H4 (cell line): ENCODE data around the gene NGB. TPM values are rescaled to one million over a fixed set of nuclear protein-coding genes. Genes with fewer than 3 reads are reported as not detected.

Source experiments
- DNase-seq: peaks from one replicate; pipeline ENCODE4 v3.0.0-alpha.2; 2015; ENCODE audit warnings: low spot score
- total RNA-seq: library from RNA; depleted of rRNA; stranded (reverse); fragments of >200 nt; shearing (Covaris generic); gene quantifications from 2 replicates; pipeline ENCODE4 v1.2.3, GENCODE V29; 2014

NGB gene
- total RNA-seq, 1 experiment from 2014 or later: not detected

GRCh38 chr14:77265187-77265515 lies 5.9 kb downstream of the NGB start:
- no peak for DNase-seq

GRCh38 chr14:77264466-77265186 lies 6.4 kb downstream of the NGB start:
- no peak for DNase-seq

DNA sequence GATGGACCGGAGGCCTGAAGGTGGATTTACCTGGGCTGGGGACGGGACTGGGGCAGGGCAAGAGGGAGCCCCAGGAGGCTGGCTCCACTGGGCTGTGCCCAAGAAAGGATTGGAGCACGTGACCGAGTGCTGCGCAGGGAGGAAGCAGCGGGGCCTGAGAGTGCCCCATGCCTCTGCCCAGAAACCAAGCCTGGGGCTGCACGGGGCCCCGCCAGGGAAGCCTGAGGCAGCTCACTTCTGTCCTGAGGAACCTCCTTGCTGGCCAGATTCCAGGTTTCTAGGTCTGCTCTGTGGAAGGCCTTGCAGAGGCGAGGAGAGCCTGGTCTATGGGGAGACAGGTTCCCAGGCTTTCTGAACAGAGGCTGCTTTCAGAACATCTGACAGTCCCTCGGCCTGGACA lies 10.4 kb downstream of the NGB start:
- no peak for DNase-seq

DNA sequence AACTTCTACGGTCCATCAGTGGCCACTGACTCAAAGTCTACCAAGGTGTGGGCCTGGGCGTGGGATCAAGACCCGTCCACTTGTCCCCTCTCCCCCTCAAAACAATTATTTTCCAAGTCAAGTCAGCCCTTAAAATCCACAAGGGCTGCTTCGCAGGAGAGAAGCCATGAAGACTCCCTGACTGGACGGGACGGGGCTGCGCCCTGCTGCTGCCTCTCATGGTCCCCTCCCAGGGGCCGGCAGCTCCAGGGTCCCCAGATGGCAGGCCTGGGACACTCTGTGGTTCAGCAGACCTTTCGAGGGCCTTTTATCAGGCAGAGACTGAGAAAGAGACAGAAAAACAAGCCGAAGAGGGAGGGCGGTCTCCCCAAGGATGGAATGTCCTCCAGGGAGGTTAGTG lies 10.8 kb downstream of the NGB start:
- DNase-seq: no peak

DNA sequence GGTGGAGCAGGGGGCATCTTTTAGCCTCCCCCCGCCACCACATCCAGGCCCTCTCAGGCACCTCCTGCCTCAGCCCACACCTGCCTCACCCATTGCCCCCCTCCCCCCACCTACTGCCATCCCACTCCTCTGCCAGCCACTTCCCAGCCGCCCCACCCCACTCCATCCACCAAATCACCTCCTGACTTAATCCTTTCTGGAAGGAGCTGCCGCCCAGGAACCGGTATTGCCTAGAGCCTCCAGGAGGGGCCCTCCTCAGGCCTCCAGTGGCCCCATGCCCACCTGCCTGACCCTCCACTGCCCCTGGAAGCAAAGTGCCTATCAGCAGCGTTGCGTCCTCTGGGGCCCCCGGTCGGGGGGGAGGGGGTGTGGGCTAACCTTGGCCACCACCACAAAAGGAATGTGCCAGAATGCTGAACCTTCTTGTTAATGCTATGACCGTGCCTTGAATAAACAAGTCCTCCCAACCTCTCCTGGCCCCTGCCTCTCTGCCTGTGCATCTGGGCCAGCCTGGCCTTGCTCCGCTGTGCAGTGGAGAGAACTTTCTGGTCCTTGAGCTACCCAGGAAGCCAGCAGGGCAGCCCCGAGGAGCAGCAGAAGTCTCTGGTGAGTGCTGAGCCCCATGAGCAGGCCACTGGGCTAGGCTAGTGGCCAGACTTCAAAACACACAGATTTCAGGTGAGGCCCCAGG lies 11.8 kb downstream of the NGB start:
- no peak for DNase-seq

DNA sequence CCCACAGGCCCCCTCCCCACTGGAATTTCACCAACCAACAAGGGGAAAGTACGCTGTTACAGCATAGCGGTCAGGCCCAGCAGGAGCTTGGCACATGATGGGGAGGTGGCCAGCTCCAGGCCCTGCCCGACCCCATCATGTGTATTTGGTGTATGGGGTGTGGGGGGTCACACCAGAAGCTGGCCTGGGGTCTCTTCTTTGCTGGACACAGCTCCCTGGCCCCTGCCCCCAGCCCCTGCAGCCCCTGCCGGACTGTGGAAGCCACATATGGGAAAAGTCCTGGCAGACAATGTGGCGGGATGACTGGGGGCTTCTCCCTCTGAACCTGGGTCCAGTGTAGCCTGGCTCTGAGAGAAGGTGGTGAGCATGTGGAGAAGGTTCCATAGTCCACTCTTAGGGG lies 12.4 kb downstream of the NGB start:
- DNase-seq: no peak

GRCh38 chr14:77257700-77258099 lies 13.3 kb downstream of the NGB start:
- DNase-seq: no peak

DNA sequence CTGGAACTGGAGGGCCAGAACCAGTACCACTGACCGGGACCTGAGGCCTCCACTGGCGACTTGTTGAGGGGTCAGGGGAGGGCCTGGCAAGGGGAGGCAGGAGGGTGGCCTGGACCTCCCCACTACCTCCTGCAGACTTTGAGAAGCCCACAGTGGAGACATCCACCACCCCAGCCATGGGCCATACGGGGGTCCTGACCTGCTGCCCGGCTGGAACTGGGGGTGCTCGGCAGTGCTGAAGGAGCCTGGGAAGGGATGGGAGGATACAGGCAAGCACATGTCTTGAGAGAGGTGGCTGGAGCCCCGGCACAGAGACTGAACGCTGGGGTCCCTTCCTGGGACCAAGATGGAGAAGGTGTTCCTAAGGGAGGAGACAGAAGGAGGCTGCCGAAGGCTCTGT lies 14.3 kb downstream of the NGB start:
- DNase-seq: no peak

DNA sequence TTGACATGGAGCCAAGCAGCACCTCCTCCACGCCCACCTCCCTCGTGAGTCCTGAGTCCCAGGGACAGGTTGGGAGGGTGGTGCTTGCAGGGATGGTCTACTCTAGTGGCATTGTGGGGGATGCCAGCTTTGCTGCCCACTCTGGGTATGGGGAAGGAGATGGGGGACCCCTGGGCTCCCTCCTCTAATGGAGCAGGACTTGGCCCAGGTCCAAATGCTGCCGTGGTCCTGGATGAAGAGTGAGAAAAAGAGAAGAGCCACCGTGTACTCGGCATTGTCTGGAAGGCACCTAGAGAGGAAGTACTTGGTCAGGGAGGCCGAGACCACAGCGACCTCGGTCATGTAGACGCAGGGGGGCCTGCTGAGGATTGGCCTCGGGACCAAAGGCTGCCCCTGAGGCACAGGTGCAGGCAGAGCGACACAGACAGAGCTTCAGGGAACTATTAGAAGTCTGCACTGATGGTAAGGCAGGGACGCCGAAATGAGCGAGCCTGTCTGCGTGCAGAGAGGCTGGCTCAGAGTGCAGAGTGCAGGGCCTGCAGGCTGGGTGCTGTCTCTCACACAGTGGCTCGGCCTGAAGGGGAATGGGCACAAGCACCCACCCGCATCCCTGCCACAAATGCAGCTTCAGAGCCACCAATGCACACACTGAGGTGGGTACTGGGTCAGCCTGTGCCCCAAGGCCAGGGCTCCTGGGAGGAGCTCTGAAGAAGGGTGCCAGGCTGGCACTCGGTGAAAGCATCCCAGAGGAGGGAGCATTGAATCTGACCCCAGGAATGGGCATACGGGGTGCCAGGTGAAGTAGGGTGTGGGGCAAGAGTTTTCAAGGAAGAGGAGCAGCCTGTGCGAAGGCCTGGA lies 17.4 kb downstream of the NGB start:
- no peak for DNase-seq

GRCh38 chr14:77251870-77252269 lies 19.1 kb downstream of the NGB start:
- DNase-seq: no peak

DNA sequence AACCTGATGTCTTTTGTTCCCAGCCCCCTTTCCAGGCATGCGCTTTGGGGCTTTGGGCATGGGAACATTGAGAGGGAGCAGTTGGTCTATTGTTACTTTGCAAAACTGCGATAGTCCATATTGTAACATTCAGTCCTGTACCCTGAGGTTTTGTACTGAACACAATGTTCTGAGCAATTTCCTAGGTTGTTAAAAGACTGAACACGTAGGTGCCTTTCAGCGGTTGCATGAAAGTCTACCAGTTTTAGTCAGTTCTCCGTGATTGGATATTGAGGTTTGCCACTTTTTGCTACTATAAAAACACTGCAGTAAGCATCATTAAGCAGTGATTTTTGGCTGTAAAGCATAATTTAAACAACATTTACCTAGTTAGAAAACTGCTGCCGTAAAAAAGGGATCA lies 20.1 kb downstream of the NGB start:
- no peak for DNase-seq

- DNase-seq: no peak
These were observed 21.7 kb downstream of the NGB start for GRCh38 chr14:77249286-77249685.

- DNase-seq: no peak
These were observed 22.3 kb downstream of the NGB start for GRCh38 chr14:77248666-77249065.

DNA sequence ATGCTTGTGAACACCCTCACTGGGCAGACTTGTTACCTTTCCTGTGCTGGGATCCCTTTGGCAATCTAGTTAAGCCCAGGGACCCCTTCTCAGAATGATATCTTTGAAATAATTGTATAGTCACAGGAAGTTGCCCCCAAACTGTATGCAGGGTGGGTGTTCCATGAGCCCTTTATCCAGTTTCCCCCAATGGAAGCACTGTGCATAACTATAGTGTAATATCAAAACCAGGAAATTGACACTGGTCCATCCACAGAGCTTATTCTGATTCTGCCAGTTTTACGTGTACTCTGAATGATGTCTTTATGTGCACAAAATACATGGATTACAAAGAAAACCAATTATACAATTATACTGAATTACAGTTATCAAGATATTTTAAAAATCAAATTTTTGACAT lies 24.2 kb downstream of the NGB start:
- no peak for DNase-seq

- no peak for DNase-seq
These were observed 25.2 kb downstream of the NGB start for GRCh38 chr14:77245820-77246219.

GRCh38 chr14:77243853-77244252 lies 27.2 kb downstream of the NGB start:
- DNase-seq: no peak

- DNase-seq: no peak
These were observed 28.3 kb downstream of the NGB start for GRCh38 chr14:77242752-77243151.

GRCh38 chr14:77241955-77242354 lies 29.1 kb downstream of the NGB start:
- DNase-seq: no peak

DNA sequence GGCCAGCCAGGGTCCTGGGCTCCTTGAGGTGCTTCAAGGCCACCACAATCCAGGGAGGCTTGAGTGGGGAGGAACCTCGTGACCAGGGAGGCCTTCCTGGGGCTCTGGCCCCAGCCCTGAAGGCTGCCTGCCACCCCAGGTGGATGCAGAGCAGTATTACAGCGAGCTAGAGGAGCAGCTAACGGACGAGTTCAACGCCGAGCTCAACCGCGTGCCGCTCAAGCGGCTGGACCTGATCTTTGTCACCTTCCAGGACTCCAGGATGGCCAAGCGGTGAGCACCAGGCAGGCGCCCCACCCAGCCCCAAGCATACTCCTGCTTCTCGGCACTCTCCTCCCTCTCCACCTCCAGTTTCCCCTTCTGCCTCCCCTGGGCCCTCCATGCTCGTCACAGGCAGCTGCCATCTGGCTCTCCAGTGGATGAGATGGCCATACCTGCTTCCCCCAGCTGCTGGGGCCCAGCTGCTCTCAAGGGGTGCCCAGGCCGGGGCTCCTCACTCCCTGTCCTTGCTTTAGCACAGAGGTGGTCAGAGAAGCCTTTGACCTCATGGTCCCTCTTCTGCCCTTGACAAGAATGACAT lies 30.6 kb downstream of the NGB start:
- no peak for DNase-seq

- no peak for DNase-seq
These were observed 31.6 kb downstream of the NGB start for GRCh38 chr14:77239412-77239811.

DNA sequence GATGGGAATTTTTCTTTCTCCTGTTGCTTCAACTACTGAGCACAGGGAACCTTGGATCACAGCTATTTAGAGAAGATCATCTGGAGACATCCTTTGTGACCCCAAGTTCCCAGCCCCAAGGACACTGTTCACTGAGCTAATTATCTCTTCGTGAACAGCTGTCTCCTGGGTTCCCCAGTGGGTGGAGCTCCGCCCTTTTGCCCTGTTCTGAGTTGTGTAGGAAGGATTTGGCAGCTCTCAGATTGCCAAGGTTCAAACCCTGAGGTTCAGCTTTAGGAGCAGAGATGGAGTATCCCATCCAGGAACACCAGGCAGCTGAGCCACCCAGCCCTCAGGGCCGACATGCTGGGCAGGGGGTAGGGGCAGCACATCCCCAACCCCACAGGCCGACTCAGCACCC lies 32.0 kb downstream of the NGB start:
- DNase-seq: no peak

GRCh38 chr14:77238356-77238755 lies 32.6 kb downstream of the NGB start:
- DNase-seq: no peak

DNA sequence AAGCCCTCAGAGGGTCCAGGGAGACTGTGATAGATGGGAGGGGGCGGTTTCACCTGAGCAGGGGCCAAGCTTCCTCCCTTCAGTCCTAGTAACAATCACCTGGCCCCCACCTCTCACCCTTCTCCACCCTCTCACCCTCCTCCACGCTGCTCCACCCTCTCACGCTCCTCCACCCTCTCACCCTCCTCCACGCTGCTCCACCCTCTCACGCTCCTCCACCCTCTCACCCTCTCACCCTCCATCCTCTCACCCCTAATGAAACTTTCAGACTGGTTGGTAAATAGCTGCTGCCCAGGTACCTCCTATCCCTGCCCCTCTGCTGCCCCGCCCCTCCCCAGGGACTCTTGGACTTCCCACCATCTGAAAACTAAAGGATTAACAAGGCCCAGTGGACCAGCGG lies 34.2 kb downstream of the NGB start:
- DNase-seq: no peak
